B cell (primary cell): ENCODE measurements around the gene AGL. TPM values are rescaled to one million over a fixed set of nuclear protein-coding genes. Genes with fewer than 3 reads are reported as not detected.
"Not testable (repeated sequence)": the region's sequence is repeated elsewhere in the genome, so short reads cannot be mapped to it uniquely, and the experiment has no call there.

Experiments used
- ATAC-seq: fragments of 200-7000 bp; cut with Tn5 transposase; one replicate; pipeline ENCODE4 v1.10.0; 2021; ENCODE audit warnings: low read depth, mild to moderate bottlenecking, moderate number of reproducible peaks, moderate library complexity
- CTCF ChIA-PET: fragments of 350-600 bp; sonication (Branson Sonifier 250); formaldehyde crosslinking; loops from one replicate; lab custom pipeline; 2021; ENCODE audit warnings: antibody characterized with exemption, inconsistent platforms; lab: Charles Lee
- POLR2A ChIA-PET: fragments of 350-600 bp; sonication (Branson Sonifier 250); formaldehyde crosslinking; loops from one replicate; lab custom pipeline; 2021; ENCODE audit warnings: antibody characterized with exemption; lab: Charles Lee
- DNase-seq: peaks from one replicate; pipeline ENCODE4 v3.0.0; 2013
- H2AFZ ChIP-seq: 2 replicates; pipeline ENCODE4 v1.6.1; 2012; ENCODE audit warnings: mild to moderate bottlenecking, low read depth, low read length; ENCODE audit not compliant: insufficient read depth, poor library complexity, severe bottlenecking
- H3K27ac ChIP-seq, 2 donors: 1 replicate in 1 of 2; 2 replicates in 1 of 2; pipeline ENCODE4 v1.5.1; 2012 to 2013; ENCODE audit warnings: low read length in 2 of 2, mild to moderate bottlenecking in 2 of 2, moderate library complexity in 1 of 2
- H3K27me3 ChIP-seq, 4 experiments: fragments of 200-600 bp in 1 of 4; sonication (generic) in 1 of 4; replicated peaks in 1 of 4; 1 replicate in 2 of 4; 2 replicates in 2 of 4; pipeline versions ENCODE4 v1.6.1 to v1.7.0; 2013 to 2016; ENCODE audit warnings: low read length in 3 of 4, mild to moderate bottlenecking in 2 of 4, mixed read lengths in 1 of 4, moderate library complexity in 1 of 4; ENCODE audit not compliant: insufficient read depth in 4 of 4, control insufficient read depth in 3 of 4; ENCODE audit errors: control extremely low read depth in 1 of 4
- H3K36me3 ChIP-seq, 2 experiments: replicated peaks in 1 of 2; 1 replicate in 1 of 2; 2 replicates in 1 of 2; pipeline versions ENCODE4 v1.6.1 to v1.7.1; 2013; ENCODE audit warnings: low read length in 1 of 2; ENCODE audit not compliant: insufficient read depth in 2 of 2, control insufficient read depth in 1 of 2; ENCODE audit errors: control extremely low read depth in 1 of 2, extremely low read depth in 1 of 2
- H3K4me1 ChIP-seq, 2 donors: fragments of 200-600 bp in 1 of 2; sonication (generic) in 1 of 2; 1 replicate in 1 of 2; 2 replicates in 1 of 2; pipeline versions ENCODE4 v1.5.1 to v1.6.1; 2013 to 2017; ENCODE audit warnings: low read length in 2 of 2; ENCODE audit not compliant: control insufficient read depth in 2 of 2, insufficient read depth in 2 of 2
- H3K4me2 ChIP-seq: replicated peaks from 2 replicates; pipeline ENCODE3; 2012; ENCODE audit warnings: mild to moderate bottlenecking, low read depth, low read length; ENCODE audit not compliant: poor library complexity, severe bottlenecking
- H3K4me3 ChIP-seq, 5 experiments: fragments of 200-600 bp in 1 of 5; sonication (generic) in 1 of 5; 1 replicate in 3 of 5; 2 replicates in 2 of 5; pipeline versions ENCODE4 v1.5.1 to v1.7.0; 2011 to 2016; ENCODE audit warnings: low read length in 4 of 5, mild to moderate bottlenecking in 4 of 5, low read depth in 2 of 5, control low read depth in 1 of 5, moderate library complexity in 1 of 5; ENCODE audit not compliant: insufficient read depth in 1 of 5; ENCODE audit errors: control extremely low read depth in 1 of 5, extremely low read depth in 1 of 5
- H3K79me2 ChIP-seq: fragments of 200-600 bp; sonication (generic); one replicate; pipeline ENCODE4 v1.6.0; 2016; ENCODE audit warnings: low read length; ENCODE audit not compliant: control insufficient read depth, insufficient read depth
- H3K9ac ChIP-seq: fragments of 200-600 bp; sonication (generic); 2 replicates; pipeline ENCODE4 v1.6.1; 2017; ENCODE audit warnings: mild to moderate bottlenecking, low read length, moderate library complexity
- H3K9me3 ChIP-seq, 3 donors: one replicate each; pipeline versions ENCODE4 v1.6.1 to v1.7.1; 2013; ENCODE audit warnings: low read length in 2 of 3; ENCODE audit not compliant: control insufficient read depth in 2 of 3, insufficient read depth in 1 of 3; ENCODE audit errors: control extremely low read depth in 1 of 3
- H4K20me1 ChIP-seq: 2 replicates; pipeline ENCODE4 v1.6.0; 2012; ENCODE audit warnings: mild to moderate bottlenecking, low read length; ENCODE audit not compliant: insufficient read depth, control insufficient read depth, poor library complexity, severe bottlenecking
- H3K27ac Mint-ChIP-seq: one replicate; pipeline ENCODE4 v1.8.0; 2021; ENCODE audit warnings: mixed read lengths
- H3K27me3 Mint-ChIP-seq: one replicate; pipeline ENCODE4 v1.8.0; 2021; ENCODE audit warnings: mixed read lengths
- H3K4me1 Mint-ChIP-seq: one replicate; pipeline ENCODE4 v1.8.0; 2021; ENCODE audit warnings: mixed read lengths
- H3K4me3 Mint-ChIP-seq: one replicate; pipeline ENCODE4 v1.8.0; 2021; ENCODE audit warnings: mixed read lengths
- H3K9me3 Mint-ChIP-seq: one replicate; pipeline ENCODE4 v1.8.0; 2022; ENCODE audit warnings: mixed read lengths; ENCODE audit not compliant: insufficient read depth
- CTCF ChIP-seq: fragments of 200-600 bp; IDR thresholded peaks from one replicate; pipeline ENCODE4 v1.8.0; 2022; ENCODE audit warnings: antibody characterized with exemption, mild to moderate bottlenecking
- EZH2 ChIP-seq: IDR thresholded peaks from 2 replicates; pipeline ENCODE4 v1.6.1; 2012; ENCODE audit warnings: borderline replicate concordance, low read depth, mild to moderate bottlenecking, moderate library complexity, low read length; ENCODE audit not compliant: insufficient read depth, poor library complexity, severe bottlenecking
- WGBS: methylation state at CpG from one replicate; pipeline ENCODE4 v1.1.5; 2013; ENCODE audit warnings: missing lambda C conversion rate; ENCODE audit not compliant: insufficient coverage; 5-methylcytosine and 5-hydroxymethylcytosine counted together
- intact Hi-C: fragments of 100-400 bp; cut with micrococcal nuclease; formaldehyde crosslinking; loops from one replicate; pipeline ENCODE4 v1.10.0; 2022
- polyA plus RNA-seq: library from polyadenylated mRNA; depleted of rRNA; stranded (reverse); fragments of >200 nt; gene quantifications from 2 replicates; pipeline ENCODE4 v1.2.3, GENCODE V29; 2012
- total RNA-seq, 2 donors: library from RNA; stranded (reverse); fragments of 120-200 nt in 1 of 2; gene quantifications; 1 replicate in 1 of 2; 2 replicates in 1 of 2; pipeline versions ENCODE4 v1.2.3 to v1.2.4, GENCODE V29; 2013 to 2022

AGL gene
- total and polyA plus RNA-seq, 2 donors (not counting 1 experiment from before 2014, with no cell fraction given), result 3.2 to 18.7 TPM

- Mint-ChIP-seq H3K27ac (no peak overlapping the region), H3K27me3 (no peaks in the 10 kb centered on the region), H3K4me3 (no peak overlapping the region), H3K4me1 (no peaks in the 10 kb centered on the region), H3K9me3 (no peaks in the 10 kb centered on the region)
- Histone ChIP-seq H3K4me3 (no peak overlapping the region), H3K4me1 (no peaks in the 10 kb centered on the region), H3K79me2 (no peaks in the 10 kb centered on the region), H3K27me3 (no peaks in the 10 kb centered on the region), H3K27ac (no peak overlapping the region), H2AFZ (no peak overlapping the region), H3K9me3 (no peaks in the 10 kb centered on the region), H4K20me1 (no peaks in the 10 kb centered on the region), H3K4me2 (no peak overlapping the region), H3K36me3 (peaks cover 13 to 50% of the 10 kb centered on the region in 2 experiments), H3K9ac (no peak overlapping the region)
- intact Hi-C loops, result no loop called here
- POLR2A ChIA-PET, result no interaction called here
- TF ChIP-seq EZH2 (no peak), CTCF (no peak)
- DNase-seq (no peak), ATAC-seq (no peak)
- WGBS, result 100% methylated on average over 1 of the region's 2 CpGs
- CTCF ChIA-PET, result no interaction called here
These were observed 37.7 kb downstream of the AGL start for GRCh38 chr1:99887890-99888289.

- H3K4me3 Mint-ChIP-seq, result no peak overlapping the region
- no peak overlapping the region for H3K27ac Mint-ChIP-seq
- no peaks in the 10 kb centered on the region for H3K9me3 ChIP-seq
- no peak overlapping the region for H3K9ac ChIP-seq
- CTCF ChIA-PET, result no interaction called here
- POLR2A ChIA-PET, result no interaction called here
- no peaks in the 10 kb centered on the region for H3K4me1 Mint-ChIP-seq
- no peak overlapping the region for H3K4me2 ChIP-seq
- WGBS, result no CpG with 5 or more reads among the region's 1 CpG
- ATAC-seq (no peak), DNase-seq (no peak)
- no peaks in the 10 kb centered on the region for H3K9me3 Mint-ChIP-seq
- no peak overlapping the region for H3K27ac ChIP-seq
- H2AFZ ChIP-seq, result no peak overlapping the region
- no peak overlapping the region for H3K4me3 ChIP-seq
- no peaks in the 10 kb centered on the region for H3K79me2 ChIP-seq
- H4K20me1 ChIP-seq, result no peaks in the 10 kb centered on the region
- peaks cover 13 to 37% of the 10 kb centered on the region in 2 experiments for H3K36me3 ChIP-seq
- TF ChIP-seq EZH2 (no peak), CTCF (no peak)
- intact Hi-C loops, result no loop called here
- H3K4me1 ChIP-seq, result no peaks in the 10 kb centered on the region
- H3K27me3 Mint-ChIP-seq, result no peaks in the 10 kb centered on the region
- H3K27me3 ChIP-seq, result no peaks in the 10 kb centered on the region
These were observed 41.8 kb downstream of the AGL start for GRCh38 chr1:99891997-99892396.

- H3K4me2 ChIP-seq, H3K27me3 ChIP-seq, H3K27me3 Mint-ChIP-seq, H3K4me1 Mint-ChIP-seq, DNase-seq, POLR2A ChIA-PET, H3K4me3 ChIP-seq, H3K27ac ChIP-seq, ATAC-seq, H2AFZ ChIP-seq, H3K79me2 ChIP-seq, CTCF ChIA-PET, H3K9me3 ChIP-seq, H3K4me1 ChIP-seq, H3K27ac Mint-ChIP-seq, H4K20me1 ChIP-seq, H3K9ac ChIP-seq, intact Hi-C loops, H3K4me3 Mint-ChIP-seq, H3K9me3 Mint-ChIP-seq: not testable (repeated sequence)
- no CpG with 5 or more reads among the region's 4 CpGs for WGBS
- H3K36me3 ChIP-seq, result peaks cover 7 to 19% of the 10 kb centered on the region in 2 experiments
These were observed 53.1 kb downstream of the AGL start for GRCh38 chr1:99903278-99903677.
